GM21619 (cell line): ENCODE measurements around the gene FBXO11.
"Not testable (repeated sequence)": the region's sequence is repeated elsewhere in the genome, so short reads cannot be mapped to it uniquely, and the experiment has no call there.

Experiments used
- ATAC-seq: cut with Tn5 transposase; IDR thresholded peaks from one replicate; pipeline ENCODE4 v1.9.1; 2021; ENCODE audit not compliant: unreplicated experiment

FBXO11 gene

DNA sequence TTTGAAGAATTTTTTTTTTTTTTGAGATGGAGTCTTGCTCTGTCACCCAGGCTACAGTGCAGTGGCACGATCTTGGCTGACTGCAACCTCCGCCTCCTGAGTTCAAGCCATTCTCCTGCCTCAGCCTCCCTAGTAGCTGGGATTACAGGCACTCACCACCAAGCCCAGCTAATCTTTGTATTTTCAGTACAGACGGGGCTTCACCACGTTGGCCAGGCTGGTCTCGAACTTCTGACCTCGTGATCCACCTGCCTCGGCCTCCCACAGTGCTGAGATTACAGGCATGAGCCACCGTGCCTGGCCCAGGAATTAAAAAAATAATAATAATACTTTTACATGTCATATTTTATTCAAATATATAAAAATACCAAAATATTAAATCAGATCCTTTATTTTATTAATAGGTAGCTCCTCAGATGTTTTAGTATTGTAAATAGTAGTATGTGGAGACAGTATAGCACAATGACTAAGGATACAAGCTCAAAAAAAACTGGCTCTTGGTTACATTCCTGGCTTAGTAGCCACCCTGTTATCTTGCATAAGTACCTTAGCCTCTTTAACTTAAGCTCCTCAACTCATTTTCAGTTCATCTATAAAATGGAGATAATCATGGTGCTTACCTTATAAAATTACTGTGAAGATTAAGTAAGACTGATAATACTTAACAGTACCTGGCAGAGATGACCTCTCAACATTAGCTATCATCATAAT, 53.1 kb downstream of the FBXO11 start:
- ATAC-seq = not testable (repeated sequence)

DNA sequence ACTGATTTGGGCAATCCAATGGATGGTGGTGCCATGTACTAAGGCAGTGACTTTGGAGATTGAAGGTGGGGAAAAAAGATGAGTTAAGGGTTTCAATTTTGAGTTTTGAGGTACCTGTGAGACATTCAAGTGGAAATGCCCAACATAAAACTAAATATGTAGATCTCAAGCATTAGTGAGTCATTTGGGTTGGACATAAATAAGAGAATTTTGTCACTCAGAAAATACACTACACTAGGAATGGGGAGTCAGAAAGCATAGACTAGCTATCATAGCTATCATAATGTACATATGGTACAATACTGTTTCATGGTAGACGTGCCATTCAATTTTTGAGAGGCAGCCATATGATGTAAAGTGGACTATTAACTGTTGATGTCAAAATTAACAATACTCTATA, 56.1 kb downstream of the FBXO11 start:
- ATAC-seq = no peak

DNA sequence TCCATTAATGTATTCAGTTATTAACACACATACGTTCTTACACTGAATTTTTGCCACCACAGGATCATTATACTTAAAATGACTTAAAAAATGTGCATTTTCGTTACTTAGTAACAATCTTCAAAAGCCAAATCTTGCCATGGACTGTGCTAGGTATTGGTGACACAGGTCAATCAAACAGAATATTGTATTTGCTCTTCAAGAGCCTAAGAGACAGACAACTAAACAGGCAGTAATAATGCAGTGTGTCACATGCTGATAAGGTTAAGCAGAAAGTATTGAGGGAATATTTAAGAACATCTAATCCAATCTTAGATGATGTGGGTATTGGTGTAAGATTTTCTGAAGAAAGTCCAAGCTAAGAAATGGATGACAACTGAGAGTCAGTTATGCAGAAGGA, 56.9 kb downstream of the FBXO11 start:
- no peak for ATAC-seq

DNA sequence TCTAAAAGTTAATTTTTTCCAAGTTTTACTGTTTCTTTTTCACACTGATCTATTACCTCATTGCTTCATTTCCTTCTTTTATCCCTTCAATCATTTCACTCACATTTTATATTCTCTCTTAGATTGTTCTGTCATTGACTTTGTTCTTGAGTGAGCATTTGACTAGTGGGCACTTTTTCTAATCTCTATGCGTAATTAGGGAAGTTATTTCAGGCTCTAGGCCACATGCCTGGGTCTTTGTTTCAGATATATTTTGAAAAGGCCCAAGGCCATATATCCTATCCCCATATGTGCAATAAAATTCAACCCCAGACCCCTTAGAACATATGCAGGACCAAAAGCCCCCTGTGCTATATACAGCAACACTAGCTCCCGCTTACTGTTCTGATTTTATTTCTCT, 62.1 kb downstream of the FBXO11 start:
- ATAC-seq = no peak

DNA sequence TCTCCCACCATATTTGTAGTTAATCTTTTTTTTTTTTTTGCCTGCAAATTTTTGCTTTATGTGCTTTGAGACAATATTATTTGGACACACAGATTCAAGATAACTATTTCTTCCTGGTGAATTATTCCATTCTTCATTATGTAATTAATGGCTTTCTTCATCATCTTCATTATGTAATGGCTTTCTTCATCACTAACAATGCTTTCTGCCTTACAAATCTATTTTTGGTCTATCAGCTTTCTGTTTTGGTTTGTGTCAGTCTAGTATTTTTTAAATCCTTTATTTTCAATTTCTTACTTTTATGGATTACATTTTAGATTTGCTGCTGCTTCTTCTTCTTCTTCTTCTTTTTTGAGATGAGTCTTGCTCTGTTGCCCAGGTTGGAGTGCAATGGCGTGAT, 62.9 kb downstream of the FBXO11 start:
- no peak for ATAC-seq

DNA sequence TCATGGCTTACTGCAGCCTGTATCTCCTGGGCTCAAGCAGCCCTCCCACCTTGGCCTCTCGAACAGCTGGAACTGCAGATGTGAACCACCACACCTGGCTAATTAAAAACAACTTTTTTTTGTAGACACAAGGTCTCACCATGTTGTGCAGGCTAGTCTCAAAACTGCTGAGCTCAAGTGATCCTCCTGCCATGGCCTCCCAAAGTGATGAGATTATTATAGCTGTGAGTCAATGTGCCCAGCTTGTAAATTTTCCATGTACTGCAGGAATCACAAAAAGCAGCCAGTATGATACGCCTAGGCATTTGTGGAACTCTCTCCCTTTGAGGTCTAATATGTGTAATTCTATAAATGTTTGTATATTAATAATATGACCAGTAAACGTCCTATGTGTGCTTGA, 63.5 kb downstream of the FBXO11 start:
- ATAC-seq = no peak

DNA sequence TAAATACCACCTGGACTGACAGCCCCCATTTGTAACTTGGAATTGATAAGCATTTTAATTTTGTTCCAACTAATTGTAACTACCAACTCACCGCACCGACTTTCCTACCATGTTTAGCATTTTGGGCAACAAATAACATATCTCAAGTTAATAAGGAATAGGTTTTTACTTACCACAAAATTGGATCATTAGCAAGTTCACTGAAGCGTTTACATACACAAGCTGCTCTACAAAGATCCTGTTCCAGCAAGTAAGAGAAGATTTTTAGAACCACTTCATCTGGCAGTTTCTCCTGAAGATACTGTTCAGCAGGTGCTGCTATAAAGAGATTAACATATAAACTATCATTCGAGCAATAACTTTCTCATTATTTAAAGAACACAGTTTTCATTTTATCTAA, 67.6 kb downstream of the FBXO11 start:
- no peak for ATAC-seq

DNA sequence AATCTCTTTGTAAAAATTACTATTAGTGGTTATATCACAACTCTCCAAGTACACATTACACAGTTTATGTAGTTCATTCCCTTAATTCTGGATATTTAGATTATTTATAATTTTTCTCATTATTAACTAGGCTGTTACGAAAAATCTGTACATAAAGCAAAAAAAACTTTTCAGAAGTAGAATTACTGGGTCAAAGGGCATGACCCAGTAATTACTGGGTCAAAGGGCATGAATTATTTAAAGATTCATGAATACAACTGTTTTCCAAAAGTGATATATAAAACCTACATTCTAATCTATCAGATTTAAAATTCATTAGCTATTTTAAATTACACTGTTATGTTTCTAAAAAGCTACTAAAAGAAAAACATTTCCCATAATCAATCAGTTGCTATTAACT, 68.0 kb downstream of the FBXO11 start:
- ATAC-seq = no peak

DNA sequence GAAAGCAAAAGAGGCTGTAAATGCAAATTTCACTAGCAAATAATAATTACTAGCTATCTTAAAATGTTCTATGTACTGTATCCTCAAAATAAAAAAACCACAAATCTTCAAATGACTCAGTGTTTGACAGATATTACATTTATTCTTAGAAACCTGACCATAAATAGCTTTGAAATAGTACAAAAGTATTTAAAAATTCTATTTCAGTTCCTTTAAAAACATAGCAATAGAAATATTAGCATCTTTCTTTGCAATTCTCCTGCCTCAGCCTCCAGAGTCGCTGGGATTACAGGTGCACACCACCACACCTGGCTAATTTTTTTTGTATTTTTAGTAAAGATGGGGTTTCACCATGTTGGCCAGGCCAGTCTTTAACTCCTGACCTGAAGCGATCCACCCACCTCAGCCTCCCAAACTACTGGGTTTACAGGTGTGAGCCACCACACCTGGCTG, 72.8 kb downstream of the FBXO11 start:
- peak; percentile 81 for ATAC-seq

DNA sequence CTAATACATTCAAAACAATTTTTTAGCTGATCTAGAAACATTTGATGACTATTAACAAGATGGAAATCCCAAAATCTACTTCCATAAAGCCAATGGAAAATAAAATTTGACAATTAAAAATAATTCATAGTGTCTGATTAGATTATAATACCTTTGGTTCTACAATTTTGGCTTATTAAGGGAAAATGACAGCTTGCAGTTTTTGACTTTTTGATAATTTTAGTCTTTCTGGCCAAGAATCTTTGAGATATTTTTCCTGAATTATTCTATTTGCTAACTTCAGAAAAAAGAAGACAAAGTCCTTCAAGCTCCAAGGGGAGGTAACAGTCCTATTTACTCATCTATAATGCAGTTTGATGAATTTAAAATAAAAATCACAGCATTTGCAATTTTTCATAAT, 83.8 kb downstream of the FBXO11 start:
- ATAC-seq = no peak

DNA sequence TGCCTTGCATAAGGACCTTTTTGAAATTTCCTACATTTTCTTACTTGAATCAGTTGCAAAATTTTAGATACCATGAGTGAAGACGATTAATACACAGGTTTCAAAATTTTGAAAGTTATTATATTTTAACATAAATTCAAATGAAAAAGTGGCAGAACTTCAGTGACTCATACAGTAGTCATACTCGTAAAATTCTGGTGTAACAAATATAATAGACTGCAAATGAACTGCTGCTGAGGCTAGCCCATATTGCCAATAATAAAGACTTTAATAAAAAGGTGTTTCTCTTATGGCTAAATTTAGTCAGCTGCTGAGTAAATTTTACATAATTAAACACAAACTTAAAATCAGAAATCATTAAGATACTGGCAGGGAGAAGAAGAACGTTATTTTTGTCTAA, 86.5 kb downstream of the FBXO11 start:
- no peak for ATAC-seq

DNA sequence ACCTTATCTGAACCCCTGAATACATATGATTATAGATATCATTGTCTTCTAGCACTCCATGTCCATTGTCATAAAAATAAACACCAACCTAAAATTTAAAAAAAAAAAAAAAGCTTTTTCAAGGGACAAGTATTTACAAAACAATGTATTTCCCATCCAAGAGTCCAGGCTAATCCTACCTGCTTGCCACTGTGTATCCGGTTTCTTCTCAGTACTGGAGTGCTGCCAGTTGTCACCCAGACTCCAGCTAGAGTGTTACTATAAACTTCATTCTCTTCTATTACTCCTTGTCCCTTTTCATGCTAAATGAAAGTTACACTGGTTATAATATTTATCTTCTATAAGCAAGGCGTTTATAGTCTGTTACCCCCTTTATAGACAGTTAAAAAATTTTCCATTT, 87.5 kb downstream of the FBXO11 start:
- no peak for ATAC-seq

DNA sequence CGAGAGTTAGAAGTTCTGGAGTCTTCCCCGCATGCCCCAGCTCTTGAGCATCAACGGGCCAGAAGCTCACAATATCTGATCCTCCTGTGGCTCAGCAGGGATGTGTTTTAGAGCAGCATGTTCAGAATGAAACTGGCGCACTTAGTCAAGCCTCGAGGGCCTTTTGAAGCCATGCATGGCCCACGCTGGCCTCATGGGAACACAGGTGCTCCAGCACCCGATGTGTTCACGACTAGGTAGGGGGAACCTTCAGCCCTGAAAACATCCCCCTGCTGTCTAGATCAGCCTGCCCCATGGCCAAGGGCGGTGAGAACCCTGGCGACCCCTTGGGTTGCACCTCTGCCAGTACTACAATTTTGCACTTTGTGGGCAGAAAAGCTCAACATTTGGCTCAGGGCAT, 90.5 kb downstream of the FBXO11 start:
- ATAC-seq = no peak

DNA sequence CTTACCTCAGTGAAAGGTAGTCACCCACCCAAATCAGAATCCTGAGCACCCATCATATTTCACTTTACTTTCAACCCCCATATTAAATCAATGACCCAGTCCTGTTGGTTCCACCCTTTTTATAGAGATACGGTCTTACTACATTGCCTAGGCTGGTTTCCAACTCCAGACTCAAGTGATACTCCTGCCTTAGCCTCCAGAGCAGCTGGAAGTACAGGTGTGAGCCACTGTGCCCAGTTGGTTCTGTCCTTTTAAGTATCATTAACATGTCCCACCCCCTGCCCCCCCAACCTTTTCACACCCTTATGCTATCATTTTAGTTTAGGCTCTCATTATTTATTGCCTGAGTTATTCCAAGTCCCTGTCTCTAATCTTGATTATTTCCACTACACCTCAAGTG, 94.6 kb downstream of the FBXO11 start:
- ATAC-seq = no peak

DNA sequence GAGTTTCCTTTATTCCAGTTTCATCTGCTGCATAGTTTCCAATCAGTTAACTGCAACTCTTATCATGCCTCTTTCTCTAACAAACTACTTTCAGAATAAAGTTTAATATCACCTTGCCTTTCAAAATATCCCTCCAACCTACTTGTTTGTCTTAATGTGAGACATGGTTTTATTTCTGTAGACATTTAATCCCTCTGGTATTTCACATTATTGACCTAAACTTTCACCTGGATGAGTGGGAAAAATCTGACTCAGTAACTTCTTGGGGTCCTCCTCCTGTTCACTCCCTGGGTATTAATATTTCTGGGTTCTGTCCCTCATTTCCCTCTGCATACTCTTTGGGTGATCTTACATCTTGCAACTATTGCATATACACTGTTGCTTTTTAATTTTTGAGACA, 95.4 kb downstream of the FBXO11 start:
- no peak for ATAC-seq

DNA sequence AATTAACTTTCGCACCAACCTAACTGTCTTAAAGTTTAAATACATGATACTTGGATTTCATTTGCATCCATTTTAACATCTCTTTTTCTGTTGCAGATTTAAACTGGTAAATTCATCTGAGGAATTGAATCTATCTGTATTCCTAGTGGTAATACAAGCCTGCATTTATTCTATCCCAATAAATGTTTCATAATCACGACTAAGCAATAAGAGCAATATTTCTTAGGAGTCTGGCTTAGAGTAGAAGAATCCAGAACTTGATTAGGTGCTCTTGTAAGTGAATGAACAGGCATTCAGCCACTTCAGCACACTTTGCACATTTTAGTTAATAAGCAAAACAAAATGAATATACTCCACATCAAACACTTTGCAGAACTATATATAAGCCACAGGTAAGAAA, 96.4 kb downstream of the FBXO11 start:
- no peak for ATAC-seq

DNA sequence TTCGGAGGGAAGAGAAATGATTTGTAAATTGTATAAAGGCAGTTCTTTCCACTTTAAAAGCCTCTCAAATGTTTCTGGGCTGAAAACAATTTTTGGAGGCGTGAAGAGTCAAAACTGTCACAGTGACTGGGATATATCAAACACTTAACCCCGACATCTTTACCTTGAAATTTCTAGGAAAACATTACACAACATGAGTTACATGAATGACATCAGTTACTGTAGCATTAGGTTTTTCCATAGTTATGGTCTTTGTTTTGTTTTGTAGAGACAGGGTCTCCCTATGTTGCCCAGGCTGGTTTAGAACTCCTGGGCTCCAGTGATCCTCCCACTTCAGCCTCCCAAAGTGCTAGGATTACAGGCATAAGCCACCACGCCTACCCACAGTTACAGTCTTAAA, 97.7 kb downstream of the FBXO11 start:
- no peak for ATAC-seq

DNA sequence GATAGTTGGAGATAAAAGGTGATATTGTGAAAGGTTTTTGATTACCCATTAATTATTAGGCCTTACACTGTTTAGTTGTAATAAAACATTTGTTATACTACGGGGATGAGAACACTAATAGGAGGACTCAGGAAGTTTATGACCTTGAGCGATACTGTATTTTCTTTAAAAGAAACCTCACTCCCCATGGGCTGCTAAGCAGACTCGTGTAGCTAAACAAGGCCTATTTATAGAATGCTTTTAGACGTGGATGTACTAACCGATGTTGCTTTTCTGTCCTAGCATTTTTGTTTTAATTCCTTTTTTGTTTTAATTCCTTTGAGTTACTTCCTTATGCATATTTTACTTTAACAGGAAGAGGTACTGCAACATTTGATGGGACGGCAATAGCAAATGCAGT, 100.4 kb downstream of the FBXO11 start:
- ATAC-seq = no peak

DNA sequence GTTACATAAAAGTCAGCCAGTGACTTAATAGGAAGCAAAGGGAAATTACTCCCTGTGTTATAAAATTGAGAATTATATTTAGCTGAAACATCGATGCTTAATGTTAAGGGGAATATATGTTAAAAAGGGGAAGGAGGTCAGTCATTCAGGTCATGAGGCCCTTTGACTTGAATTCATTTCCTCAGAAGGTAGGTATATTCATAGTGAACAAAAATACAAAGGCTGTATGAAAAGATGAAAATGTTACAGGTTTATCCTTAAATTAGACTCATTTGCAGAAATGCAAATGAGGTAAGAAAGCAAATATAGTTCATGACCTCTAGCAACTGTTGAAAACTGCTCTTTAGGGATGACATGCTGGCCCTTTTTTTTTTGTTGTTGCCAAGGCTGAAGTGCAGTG, 102.5 kb downstream of the FBXO11 start:
- ATAC-seq = no peak

DNA sequence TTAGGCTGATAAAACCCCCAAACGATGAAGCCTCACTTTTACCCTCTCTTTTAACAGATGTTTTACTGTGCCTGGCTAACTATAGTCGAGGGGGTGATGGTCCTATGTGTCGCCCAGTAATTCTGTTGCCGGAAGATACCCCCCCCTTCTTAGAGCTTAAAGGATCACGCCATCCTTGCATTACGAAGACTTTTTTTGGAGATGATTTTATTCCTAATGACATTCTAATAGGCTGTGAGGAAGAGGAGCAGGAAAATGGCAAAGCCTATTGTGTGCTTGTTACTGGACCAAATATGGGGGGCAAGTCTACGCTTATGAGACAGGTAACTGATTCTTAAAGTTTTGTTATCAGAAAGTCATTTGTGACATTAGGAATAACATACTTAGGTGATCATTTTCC, 102.9 kb downstream of the FBXO11 start:
- no peak for ATAC-seq

DNA sequence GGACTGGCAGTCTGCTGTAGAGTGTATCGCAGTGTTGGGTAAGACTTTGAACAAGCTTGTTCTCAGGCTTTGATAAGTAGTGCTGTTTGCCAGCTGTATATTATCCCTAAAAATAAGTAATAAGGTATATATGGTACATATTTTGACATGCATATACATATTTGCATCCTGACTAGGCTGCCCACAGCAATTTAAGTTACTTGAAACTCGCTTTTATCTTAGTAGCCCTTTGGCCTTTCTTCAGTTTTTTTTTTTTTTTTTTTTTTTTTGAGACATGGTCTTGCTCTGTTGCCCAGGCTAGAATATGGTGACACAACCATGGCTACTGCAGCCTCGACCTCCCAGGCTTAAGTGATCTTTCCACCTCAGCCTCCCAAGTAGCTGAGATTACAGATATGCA, 105.2 kb downstream of the FBXO11 start:
- ATAC-seq = no peak

DNA sequence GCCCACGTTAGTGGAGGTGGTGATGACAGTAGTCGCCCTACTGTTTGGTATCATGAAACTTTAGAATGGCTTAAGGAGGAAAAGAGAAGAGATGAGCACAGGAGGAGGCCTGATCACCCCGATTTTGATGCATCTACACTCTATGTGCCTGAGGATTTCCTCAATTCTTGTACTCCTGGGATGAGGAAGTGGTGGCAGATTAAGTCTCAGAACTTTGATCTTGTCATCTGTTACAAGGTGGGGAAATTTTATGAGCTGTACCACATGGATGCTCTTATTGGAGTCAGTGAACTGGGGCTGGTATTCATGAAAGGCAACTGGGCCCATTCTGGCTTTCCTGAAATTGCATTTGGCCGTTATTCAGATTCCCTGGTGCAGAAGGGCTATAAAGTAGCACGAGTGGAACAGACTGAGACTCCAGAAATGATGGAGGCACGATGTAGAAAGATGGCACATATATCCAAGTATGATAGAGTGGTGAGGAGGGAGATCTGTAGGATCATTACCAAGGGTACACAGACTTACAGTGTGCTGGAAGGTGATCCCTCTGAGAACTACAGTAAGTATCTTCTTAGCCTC, 107.2 kb downstream of the FBXO11 start:
- no peak for ATAC-seq

DNA sequence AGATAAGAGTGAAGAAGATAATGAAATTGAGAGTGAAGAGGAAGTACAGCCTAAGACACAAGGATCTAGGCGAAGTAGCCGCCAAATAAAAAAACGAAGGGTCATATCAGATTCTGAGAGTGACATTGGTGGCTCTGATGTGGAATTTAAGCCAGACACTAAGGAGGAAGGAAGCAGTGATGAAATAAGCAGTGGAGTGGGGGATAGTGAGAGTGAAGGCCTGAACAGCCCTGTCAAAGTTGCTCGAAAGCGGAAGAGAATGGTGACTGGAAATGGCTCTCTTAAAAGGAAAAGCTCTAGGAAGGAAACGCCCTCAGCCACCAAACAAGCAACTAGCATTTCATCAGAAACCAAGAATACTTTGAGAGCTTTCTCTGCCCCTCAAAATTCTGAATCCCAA, 107.7 kb downstream of the FBXO11 start:
- no peak for ATAC-seq
